ENCODE measurements around the gene LUC7L3. TPM values are rescaled to one million over a fixed set of nuclear protein-coding genes. Genes with fewer than 3 reads are reported as not detected.

The LUC7L3 gene
- total and polyA plus RNA-seq, 2 experiments from 2014 or later, result 69.3 to 501 TPM

- no peaks in the 10 kb centered on the region for H3K36me3 Mint-ChIP-seq (ENCODE audit: low read depth)
- Histone ChIP-seq H3K27me3 (ENCODE audit: insufficient read depth) (no peaks in the 10 kb centered on the region), H3K4me1 (ENCODE audit: insufficient read depth) (no peaks in the 10 kb centered on the region), H2AFZ (no peak overlapping the region), H3K4me2 (no peak overlapping the region), H3K27ac (ENCODE audit: low read depth) (no peak overlapping the region), H3K9me2 (ENCODE audit: insufficient read depth) (no peaks in the 10 kb centered on the region), H3F3A (replicated peaks; ENCODE audit: low read depth) (no peaks in the 10 kb centered on the region), H3K79me2 (replicated peaks; ENCODE audit: insufficient read depth) (no peaks in the 10 kb centered on the region), H4K20me1 (replicated peaks; ENCODE audit: insufficient read depth) (no peaks in the 10 kb centered on the region), H3K36me3 (ENCODE audit: insufficient read depth) (no peaks in the 10 kb centered on the region), H3K4me3 (no peak overlapping the region)
- DNase-seq (ENCODE audit: low spot score) (no peak), ATAC-seq (no peak)
- no peaks in the 10 kb centered on the region for H3K9me3 Mint-ChIP-seq
- no peak for TF ChIP-seq ETS1 (IDR thresholded peaks at IDR 0.05)
- no peak for TF ChIP-seq ZNF331 (CRISPR knock-in tag; IDR thresholded peaks at IDR 0.05; ENCODE audit: low read depth)
- no peak for TF ChIP-seq REST (IDR thresholded peaks at IDR 0.05; ENCODE audit: unreplicated experiment)
- TF ChIP-seq STAT1 (IDR thresholded peaks at IDR 0.05; ENCODE audit: unreplicated experiment), result no peak
- no peak for TF ChIP-seq CREB1 (CRISPR knock-in tag; IDR thresholded peaks at IDR 0.05; ENCODE audit: low read depth)
- TF ChIP-seq CTCF (conservative IDR thresholded peaks at IDR 0.05; ENCODE audit: low read depth in 2 of 2), result no peak
- TF ChIP-seq JUNB (IDR thresholded peaks at IDR 0.05; ENCODE audit: unreplicated experiment), result no peak
- TF ChIP-seq ZNF462 (CRISPR knock-in tag; IDR thresholded peaks at IDR 0.05), result no peak
- no peak for TF ChIP-seq ZNF114 (CRISPR knock-in tag; IDR thresholded peaks at IDR 0.05)
- no peak for TF ChIP-seq EZH2 (IDR thresholded peaks at IDR 0.05; ENCODE audit: low read depth, unreplicated experiment)
- no peak for TF ChIP-seq EZH2phosphoT487 (IDR thresholded peaks at IDR 0.05; ENCODE audit: unreplicated experiment)
- no peak for TF ChIP-seq POLR2AphosphoS5 (IDR thresholded peaks at IDR 0.05; ENCODE audit: low read depth)
- H3K27me3 Mint-ChIP-seq (ENCODE audit: insufficient read depth, low read depth, poor library complexity), result peaks cover 2% of the 10 kb centered on the region
- H3K27ac Mint-ChIP-seq, result no peak overlapping the region
- no peak overlapping the region for H3K4me3 Mint-ChIP-seq
- H3K4me1 Mint-ChIP-seq, result peaks cover 2% of the 10 kb centered on the region; the same call in 1 of the 3 replicates
Measured at GRCh38 chr17:50775926-50776325, 56.5 kb downstream of the LUC7L3 start.

All from GM23338 (cell line).